Stimulated activated CD4-positive, alpha-beta T cell treated with anti-CD3 and anti-CD28 coated beads, Interleukin-2, amount 100 ng/mL, for 48 hours (primary cell): ENCODE results near the gene DAPL1.
"Not testable (repeated sequence)": the region's sequence is repeated elsewhere in the genome, so short reads cannot be mapped to it uniquely, and the experiment has no call there.

Experiments used
- DNase-seq, 2 donors: peaks; one replicate each; pipeline ENCODE4 v3.0.0-alpha.2; 2020

The DAPL1 gene

DNA sequence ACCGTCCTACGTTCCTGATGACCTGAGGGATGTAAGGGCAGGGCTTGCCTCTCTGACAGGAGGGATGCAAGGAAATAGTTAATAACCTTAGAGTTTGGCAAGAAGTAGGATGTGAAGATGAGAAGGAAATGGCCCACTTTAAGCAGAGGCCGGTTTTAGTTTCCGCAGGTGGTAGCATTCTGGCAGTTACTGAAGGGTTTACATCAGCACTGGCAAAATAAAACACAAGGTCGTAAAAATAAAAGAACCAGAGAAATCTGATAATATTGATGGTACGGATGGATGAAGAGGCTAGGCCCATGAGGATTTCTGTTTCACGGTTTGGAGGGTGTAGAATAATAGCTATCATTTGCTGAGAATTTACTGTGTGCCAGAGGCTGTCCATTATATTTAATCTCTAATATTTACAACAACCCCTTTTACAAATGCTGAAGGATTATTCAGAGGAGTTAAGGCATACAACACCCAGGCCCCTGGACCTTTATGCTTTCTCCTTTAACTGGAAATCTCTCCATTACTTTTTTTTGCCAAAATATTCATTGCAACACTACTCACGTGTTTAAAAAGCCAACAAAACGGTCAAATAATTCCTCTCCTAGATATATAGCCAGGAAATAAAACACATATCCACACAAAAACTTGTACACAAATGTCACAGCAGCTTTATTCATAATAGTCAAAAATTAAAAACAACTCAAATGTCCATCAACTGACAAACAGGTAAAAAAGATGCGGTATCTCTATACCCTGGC, 28.5 kb downstream of the DAPL1 start:
- no peak for DNase-seq

DNA sequence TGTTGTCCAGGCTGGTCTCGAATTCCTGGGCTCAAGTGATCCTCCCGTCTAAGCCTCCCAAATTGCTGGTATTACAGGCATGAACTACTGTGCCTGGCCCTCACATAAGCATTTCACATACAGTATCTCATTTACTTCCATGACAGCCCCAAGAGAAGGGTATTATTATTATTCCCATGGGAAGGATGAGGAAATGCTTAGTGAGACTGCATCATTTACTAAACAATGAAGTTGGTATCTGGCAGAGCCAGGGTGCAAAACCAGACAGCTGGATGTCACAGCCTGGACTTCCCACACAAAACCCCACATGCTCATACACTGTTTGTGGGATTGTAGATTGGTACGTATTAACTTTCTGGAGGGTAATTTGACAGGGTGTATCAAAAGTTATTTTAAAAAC, 29.9 kb downstream of the DAPL1 start:
- no peak for DNase-seq

DNA sequence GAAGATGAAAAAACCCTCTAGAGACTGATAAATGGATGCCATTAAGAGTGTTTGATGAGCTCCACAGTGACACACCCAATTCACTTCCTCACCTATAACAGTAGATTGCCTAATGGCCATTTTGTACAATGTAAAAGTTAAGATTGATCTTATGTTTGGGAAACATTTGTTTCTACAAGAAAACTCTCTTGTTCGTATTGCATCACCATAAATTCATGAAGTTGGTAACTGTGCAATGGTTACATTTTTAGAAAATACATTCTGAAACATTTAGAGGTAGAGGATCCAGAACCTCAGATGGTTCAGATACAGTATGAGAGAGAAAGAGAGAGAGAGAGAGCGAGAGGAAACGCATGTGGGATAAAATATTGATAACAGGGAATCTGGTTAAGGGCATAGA, 31.8 kb downstream of the DAPL1 start:
- no peak for DNase-seq

DNA sequence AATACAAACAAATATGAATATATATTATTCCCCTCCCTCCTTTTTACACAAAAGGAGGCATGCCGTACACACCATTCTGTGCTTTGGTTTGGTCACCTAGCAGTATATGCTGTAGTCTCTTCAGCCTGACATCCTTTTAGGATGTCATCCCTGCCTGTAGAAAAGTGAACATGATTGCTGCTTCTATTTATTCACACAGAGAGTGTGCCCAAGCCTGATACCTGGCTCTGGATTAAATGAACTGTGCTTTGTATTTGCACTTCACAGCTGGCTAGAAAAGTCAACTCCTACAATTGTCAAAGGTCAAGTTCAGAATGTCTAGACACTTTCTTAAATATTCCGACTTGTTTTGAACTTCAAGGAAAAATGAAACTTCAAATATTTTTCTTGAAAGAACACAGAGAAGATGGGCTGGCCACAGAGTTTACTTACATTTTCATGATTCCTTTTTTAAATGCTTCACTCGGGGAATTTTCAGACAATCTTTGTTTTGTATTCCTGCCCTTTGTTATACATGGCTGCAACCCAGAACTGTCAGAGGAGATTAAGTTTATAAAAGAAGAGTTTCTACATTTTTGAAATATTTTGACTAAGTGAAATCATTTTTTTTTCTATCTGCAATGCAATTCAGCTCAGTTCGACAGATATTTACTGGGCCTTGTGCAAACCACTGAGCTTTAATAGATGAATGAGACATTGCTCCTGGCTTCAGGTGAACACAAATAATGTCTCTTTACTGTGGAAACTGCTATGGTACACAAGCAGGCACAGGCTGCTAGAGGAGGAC, 33.5 kb downstream of the DAPL1 start:
- DNase-seq = no peak

DNA sequence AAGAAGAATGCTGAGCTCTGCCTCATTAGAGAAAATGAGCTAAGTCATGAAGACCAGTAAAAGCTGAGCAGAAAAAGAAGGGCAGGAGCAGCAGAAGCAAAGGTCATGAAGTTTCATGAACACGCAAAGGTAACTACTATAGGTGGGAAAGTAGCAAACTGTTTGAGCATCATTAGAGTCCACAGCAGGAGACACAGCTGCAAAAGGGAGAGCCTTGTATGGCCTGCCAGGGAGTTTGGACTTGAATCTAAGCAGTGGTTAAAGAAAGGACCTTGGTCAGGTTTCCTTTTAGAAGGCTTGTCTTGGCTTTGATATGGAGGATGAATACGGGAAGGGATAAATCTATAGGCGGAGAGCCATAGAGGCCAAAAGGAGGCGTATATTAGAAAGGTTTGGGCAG, 34.0 kb downstream of the DAPL1 start:
- DNase-seq = no peak

DNA sequence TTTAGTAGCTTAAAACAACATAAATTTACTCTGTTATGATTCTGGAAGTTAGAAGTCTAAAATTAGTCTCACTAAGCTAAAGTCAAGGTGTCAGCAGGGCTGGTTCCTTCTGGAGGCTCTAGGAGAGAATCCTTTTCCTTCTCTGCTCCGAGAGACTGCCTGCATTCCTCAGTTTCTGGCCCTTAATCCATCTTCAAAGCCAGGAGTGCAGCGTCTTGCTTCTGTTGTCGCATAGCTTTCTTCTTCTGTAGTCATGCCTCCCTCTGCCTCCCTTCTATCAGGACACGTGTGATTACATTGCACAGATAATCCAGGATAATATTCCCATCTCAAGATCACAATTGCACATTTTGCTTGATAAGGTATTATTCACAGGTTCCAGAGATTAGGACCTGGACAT, 35.1 kb downstream of the DAPL1 start:
- DNase-seq = no peak

DNA sequence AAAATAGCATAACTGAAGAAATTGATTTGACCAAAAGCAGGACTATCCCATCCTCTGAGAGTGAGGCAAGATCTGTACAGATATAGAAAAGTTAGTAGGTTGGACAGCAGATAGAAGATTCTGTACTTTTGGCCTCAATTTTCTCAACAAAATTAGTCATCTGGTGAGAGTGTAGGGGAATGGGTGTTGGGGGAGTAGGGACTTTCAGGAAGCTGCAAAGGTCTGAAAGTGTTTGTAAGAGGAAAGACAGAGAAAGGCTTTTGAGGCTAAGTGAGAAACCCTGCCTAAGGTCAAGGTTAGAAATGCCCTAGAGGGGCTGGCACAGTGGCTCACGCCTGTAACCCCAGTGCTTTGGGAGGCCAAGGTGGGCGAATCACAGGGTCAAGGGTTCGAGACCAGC, 40.3 kb downstream of the DAPL1 start:
- DNase-seq = no peak

DNA sequence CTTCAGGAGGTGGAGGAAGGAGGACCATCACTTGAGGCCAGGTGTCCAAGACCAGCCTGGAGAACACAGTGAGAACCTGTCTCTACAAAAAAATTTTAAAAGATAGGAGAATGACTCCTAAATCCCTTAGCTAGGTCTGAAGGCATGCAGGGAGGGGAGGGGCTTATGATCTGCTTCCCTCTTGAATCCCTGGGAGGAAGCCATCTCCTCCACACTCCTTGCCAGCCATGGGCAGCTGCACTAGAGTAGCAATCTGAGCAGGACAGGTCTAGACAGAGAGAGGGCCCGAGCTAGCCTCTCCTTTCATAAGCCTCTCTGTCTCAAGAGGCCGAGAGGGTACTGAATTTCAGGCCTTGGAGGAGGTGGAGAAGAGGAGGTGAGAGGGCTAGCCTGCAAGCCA, 42.5 kb downstream of the DAPL1 start:
- DNase-seq = no peak

DNA sequence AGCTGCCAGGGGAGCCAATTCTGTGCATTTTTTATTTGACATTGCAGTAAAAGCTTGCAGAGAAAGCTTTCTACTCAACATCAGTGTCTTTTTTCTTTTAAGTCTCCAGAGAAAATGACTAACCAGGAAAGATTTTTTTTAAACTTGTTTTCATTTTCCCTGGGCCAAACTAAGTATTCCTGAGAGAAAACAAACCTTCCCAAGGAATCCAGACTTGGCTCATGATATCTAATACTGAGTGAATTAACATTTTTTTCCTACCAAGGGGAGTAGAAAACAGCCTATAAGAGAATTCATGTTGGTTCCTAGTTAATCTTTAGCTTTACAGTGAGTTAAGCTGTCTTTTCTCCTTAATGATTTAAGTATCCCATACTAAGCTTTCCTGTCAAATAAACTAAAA, 46.7 kb downstream of the DAPL1 start:
- no peak for DNase-seq

DNA sequence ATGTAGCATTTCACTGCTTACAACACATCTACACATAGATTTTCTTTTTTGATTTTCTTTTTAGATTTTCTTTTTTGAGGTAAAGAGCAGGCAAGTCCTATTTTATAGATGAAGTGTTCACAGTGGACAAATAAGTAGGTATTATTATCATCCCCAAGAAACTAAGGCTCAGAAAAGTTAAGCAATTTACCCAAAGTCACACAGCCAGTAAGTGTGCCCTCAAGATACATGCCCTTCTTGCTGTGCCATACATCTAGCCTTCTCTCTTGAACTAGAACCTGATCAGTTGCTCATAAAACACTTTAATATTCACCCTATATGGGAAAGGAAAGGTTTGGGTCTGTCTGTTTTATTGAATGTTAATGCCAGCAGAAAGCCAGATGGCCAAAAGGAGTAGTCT, 50.3 kb downstream of the DAPL1 start:
- DNase-seq = no peak

DNA sequence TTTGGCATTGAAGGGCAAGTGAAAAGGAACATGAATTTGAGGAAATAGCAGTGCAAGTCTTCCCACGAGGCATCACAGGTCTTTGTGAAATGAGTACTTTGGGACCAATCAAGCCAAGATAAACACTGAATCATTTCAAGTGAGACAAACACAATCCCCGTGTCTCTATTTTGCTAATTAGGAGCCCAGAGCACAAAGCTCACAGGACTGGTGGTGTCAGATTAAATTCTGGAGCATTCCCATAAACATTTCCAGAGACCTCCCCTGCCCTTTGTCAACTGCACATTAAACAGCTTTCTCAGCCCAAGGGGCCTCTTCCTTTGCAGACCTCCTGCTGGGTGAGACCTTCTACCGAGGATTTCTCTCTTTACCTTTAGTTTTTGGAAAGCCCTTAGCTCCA, 50.7 kb downstream of the DAPL1 start:
- no peak for DNase-seq

DNA sequence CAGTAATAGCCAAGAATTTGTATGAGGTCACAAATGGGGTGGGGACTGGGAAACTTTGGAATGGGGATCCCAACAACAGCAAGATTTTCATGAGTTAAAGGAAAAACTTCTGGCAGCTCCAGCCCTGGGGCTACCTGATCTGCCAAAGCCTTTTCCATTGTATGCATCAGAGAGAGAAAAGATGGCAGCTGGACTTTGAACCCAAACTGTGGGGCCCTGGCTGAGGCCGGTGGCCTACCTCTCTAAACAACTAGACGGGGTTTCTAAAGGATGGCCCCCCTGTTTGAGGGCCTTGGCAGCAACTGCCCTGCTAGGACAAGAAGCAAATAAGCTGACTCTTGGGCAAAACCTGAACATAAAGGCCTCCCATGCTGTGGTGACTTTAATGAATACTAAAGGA, 52.4 kb downstream of the DAPL1 start:
- not testable (repeated sequence) for DNase-seq

DNA sequence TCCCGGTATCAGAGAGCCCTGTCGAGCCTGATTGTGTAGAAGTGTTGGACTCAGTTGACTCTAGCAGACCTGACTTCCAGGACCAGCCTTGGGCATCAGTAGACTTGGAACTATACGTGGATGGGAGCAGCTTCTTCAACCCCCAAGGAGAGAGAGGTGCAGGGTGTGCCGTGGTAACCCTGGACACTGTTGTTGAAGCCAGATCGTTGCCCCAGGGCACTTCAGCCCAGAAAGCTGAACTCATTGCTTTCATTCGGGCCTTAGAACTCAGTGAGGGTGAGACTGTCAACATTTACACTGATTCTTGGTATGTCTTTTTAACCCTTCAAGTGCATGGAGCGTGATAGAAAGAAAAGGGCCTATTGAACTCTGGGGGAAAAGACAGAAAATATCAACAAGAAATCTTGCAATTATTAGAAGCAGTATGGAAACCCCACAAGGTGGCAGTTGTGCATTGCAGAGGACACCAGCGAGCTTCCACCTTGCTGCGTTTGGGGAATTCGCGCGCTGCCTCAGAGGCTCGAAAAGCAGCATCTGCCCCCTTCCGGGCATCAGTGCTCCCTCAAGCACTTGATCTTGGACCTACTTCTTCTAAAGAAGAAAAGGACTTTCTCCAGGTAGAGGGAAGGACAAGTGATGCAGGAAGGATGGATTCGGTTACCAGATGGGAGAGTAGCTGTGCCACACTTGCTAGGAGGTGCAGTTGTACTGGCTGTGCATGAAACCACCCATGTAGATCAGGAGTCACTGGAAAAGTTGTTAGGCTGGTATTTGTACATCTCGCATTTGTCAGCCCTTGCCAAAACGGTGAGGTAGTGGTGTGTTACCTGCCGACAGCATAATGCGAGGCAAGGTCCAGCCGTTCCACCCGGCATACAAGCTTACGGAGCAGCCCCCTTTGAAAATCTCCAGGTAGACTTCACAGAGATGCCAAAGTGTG, 53.2 kb downstream of the DAPL1 start:
- not testable (repeated sequence) for DNase-seq

DNA sequence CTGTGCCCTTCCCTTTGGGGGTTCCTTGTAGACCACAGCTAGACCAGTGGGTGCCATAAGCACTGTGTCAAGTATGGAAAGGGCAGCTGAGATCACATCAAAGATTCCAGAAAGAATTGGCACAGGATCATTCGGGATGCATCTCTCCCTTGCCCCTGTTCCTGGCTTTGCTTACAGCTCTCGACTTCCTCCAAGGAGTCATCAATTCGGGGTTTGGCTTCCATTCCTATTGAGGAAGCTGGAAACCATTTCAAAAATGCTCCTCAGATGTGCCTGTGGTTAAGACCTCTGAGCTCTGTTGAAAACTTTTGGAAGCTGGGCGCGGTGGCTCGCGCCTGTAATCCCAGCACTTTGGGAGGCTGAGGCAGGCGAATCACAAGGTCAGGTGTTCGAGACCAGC, 65.1 kb downstream of the DAPL1 start:
- not testable (repeated sequence) for DNase-seq

DNA sequence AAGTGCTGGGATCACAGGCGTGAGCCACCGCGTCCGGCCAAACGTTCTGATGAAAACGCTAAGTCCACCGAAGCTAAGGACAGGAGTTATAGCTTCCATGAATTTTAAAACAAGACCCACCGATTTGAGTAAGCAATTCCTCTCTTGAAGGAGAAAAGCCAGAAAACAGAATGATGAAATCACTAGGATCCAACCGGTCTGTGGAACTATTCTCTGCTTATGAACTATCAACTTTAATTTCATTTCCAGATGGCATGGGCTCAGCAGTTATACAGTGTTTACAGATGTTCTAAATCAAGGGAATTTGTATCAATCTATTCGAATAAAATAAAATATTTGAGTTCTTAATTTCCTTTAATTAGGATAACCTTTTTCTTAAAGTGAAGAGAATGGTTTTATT, 66.5 kb downstream of the DAPL1 start:
- not testable (repeated sequence) for DNase-seq

DNA sequence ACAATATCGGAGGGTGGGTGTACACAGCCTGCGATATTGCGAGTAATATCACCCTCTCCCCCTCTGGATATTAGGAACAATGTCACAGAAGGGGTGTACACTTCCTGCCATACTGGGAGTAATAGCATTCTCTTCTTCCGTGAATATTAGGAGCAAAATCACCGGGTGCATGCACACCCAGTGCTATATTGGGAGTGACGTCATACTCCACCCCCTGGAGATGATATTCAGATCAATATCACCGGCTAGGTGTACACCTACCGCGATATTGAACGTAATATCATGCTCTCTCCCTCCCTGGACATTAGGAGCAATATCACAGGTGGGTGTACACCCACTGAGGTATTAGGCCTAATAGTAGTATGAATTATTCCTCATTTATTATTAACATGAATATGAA, 70.4 kb downstream of the DAPL1 start:
- not testable (repeated sequence) for DNase-seq
